Psoas muscle (tissue), 8 donors: Measurements from ENCODE around the gene MAPKAP1. TPM values are rescaled to one million over a fixed set of nuclear protein-coding genes. Genes with fewer than 3 reads are reported as not detected.
A peak's percentile ranks its signal among the peaks of the same experiment; 100 is the strongest.

Source experiments
- ATAC-seq, 4 donors: fragments of 200-7000 bp; cut with Tn5 transposase; one replicate each; pipeline ENCODE4 v1.9.1; 2020; ENCODE audit warnings: moderate library complexity in 3 of 4, mild to moderate bottlenecking in 2 of 4
- DNase-seq, 2 donors: peaks; one replicate each; pipeline ENCODE4 v3.0.0-alpha.2; 2020
- H3K27ac ChIP-seq: fragments of 200-600 bp; one replicate; pipeline ENCODE4 v1.8.0; 2022
- H3K27me3 ChIP-seq, 3 donors: fragments of 200-600 bp in 1 of 3; one replicate each; pipeline versions ENCODE4 v1.6.1 to v1.8.0; 2013 to 2022; ENCODE audit warnings: low read length in 2 of 3, mild to moderate bottlenecking in 2 of 3, moderate library complexity in 1 of 3; ENCODE audit not compliant: insufficient read depth in 3 of 3
- H3K36me3 ChIP-seq, 2 donors: fragments of 200-600 bp in 1 of 2; one replicate each; pipeline versions ENCODE4 v1.6.1 to v1.8.0; 2013 to 2022; ENCODE audit warnings: low read depth in 1 of 2, mild to moderate bottlenecking in 1 of 2, moderate library complexity in 1 of 2; ENCODE audit not compliant: insufficient read depth in 1 of 2
- H3K4me1 ChIP-seq: fragments of 200-600 bp; one replicate; pipeline ENCODE4 v1.8.0; 2022
- H3K4me3 ChIP-seq: fragments of 200-600 bp; one replicate; pipeline ENCODE4 v1.8.0; 2022; ENCODE audit warnings: mild to moderate bottlenecking
- H3K9me3 ChIP-seq: fragments of 200-600 bp; one replicate; pipeline ENCODE4 v1.8.0; 2022
- CTCF ChIP-seq: fragments of 200-600 bp; IDR thresholded peaks from one replicate; pipeline ENCODE4 v1.8.0; 2022; ENCODE audit warnings: antibody characterized with exemption
- WGBS, 3 donors: extraction: QIAGEN DNeasy Blood & Tissue Kit; methylation state at CpG; one replicate each; pipeline versions ENCODE4 v1.1.6 to v1.1.7; 2013; 5-methylcytosine and 5-hydroxymethylcytosine counted together
- intact Hi-C, 2 donors: fragments of 100-400 bp; cut with DNase I; formaldehyde crosslinking; loops; one replicate each; pipeline versions ENCODE4 v1.11.0 to v1.14.2; 2022
- polyA plus RNA-seq, 3 donors: library from polyadenylated mRNA; stranded (reverse); fragments of 200-250 nt; gene quantifications; one replicate each; pipeline ENCODE4 v1.2.3, GENCODE V29; 2013
- total RNA-seq, 4 donors: library from RNA; stranded (reverse); fragmentation: NEBNext Ultra II Directional in 2 of 4; extraction: Animal tissue kit (Norgen Biotek cat#: 25700) in 2 of 4; gene quantifications; one replicate each; pipeline versions ENCODE4 v1.2.1 to v1.2.4, GENCODE V29; 2021 to 2023
- donor health status: healthy with polysubstance abuse.
- donor health status: DM: no; HTN: no; CAD: no; lungs with moderate emphysema.
- donor health status: Bipolar disorder and iron deficiency.
- donor health status: healthy.
- donor health status: DM: yes; HTN: yes; CAD: no.
- donor health status: DM: no; HTN: no; CAD: no.
- donor health status: DM: no; HTN: no; CAD: no.
- donor health status: DM: yes; HTN: yes; CAD: no.

The MAPKAP1 gene
- total and polyA plus RNA-seq, 7 donors: 64.2 to 124 (median 90.4) TPM

DNA sequence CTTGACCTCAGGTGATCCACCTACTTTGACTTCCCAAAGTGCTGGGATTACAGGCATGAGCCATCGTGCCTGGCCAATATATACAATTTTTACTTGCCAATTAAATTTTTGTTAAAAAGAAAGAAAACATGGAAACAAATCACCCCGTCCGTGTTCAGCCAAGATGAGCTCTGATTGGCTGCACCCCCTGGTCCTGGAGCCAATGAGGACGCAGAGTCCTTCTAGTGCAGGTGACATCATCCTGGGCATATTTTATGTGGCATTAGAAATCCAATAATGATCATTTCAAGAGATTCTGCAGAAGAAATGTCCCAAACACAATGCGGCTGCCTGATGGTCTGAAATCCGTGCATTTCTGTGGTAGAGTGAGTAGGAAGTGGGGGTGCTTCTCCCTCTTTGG is 285.8 kb downstream of the MAPKAP1 start:
- H3K36me3 ChIP-seq: no peaks in the 10 kb centered on the region
- no peak for TF ChIP-seq CTCF
- H3K9me3 ChIP-seq: no peaks in the 10 kb centered on the region
- WGBS, 3 donors: 80 to 88% (median 83%) methylated on average over 6 of the region's 6 CpGs
- DNase-seq (no peak), ATAC-seq (no peak)
- H3K27me3 ChIP-seq: no peaks in the 10 kb centered on the region
- intact Hi-C loops: no loop called here
- H3K4me3 ChIP-seq: no peak overlapping the region
- H3K4me1 ChIP-seq: no peaks in the 10 kb centered on the region
- H3K27ac ChIP-seq: no peak overlapping the region

DNA sequence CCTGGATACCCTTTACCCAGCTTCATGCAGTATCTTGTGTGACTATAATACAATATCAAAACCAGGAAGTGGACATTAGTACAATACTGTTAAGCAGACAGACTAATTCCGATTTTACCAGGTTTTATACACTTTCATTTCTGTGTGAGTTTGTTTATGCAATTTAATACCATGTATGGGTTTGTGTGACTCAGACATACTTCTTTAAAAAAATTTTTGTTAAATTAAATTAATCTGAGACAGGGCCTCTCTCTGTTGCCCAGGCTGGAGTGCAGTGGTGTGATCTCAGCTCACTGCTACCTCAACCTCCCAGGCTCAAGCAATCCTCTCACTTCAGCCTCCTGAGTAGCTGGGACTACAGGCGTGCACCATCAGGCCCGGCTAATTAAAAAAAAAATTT is 288.6 kb downstream of the MAPKAP1 start:
- no peak overlapping the region for H3K27ac ChIP-seq
- H3K27me3 ChIP-seq: no peaks in the 10 kb centered on the region
- H3K4me1 ChIP-seq: no peaks in the 10 kb centered on the region
- ATAC-seq: no peak
- no peak for TF ChIP-seq CTCF
- WGBS, 3 donors: 89 to 90% (median 89%) methylated on average over 3 of the region's 3 CpGs
- no peaks in the 10 kb centered on the region for H3K9me3 ChIP-seq
- H3K36me3 ChIP-seq: no peaks in the 10 kb centered on the region
- no peak overlapping the region for H3K4me3 ChIP-seq
- intact Hi-C loops: no loop called here
- no peak for DNase-seq

DNA sequence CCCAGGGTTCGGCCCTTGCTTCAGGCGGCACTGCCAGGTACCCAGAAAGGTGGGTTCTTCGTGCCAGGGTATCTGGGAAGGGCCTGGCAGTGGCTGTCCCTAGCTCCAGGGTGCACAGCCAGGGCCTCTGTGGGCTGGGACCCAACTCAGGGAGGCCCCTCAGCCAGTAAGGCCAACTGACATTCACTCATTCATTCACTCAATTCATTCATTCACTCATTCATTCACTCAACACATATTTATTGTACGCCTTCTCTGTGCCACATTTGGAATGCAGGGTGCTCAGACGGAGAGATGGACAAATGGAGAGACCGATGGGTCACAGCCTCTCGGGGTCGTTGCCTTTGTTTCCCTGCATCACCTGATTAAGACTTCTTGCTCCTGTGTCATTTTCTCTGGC is 290.5 kb downstream of the MAPKAP1 start:
- ATAC-seq (no peak), DNase-seq (no peak)
- intact Hi-C loops: no loop called here
- TF ChIP-seq CTCF: no peak
- no peak overlapping the region for H3K27ac ChIP-seq
- no peaks in the 10 kb centered on the region for H3K36me3 ChIP-seq
- H3K4me1 ChIP-seq: no peaks in the 10 kb centered on the region
- no peak overlapping the region for H3K4me3 ChIP-seq
- 95 to 98% (median 95%) methylated on average over 8 of the region's 8 CpGs for WGBS, 3 donors
- H3K9me3 ChIP-seq: no peaks in the 10 kb centered on the region
- no peaks in the 10 kb centered on the region for H3K27me3 ChIP-seq

DNA sequence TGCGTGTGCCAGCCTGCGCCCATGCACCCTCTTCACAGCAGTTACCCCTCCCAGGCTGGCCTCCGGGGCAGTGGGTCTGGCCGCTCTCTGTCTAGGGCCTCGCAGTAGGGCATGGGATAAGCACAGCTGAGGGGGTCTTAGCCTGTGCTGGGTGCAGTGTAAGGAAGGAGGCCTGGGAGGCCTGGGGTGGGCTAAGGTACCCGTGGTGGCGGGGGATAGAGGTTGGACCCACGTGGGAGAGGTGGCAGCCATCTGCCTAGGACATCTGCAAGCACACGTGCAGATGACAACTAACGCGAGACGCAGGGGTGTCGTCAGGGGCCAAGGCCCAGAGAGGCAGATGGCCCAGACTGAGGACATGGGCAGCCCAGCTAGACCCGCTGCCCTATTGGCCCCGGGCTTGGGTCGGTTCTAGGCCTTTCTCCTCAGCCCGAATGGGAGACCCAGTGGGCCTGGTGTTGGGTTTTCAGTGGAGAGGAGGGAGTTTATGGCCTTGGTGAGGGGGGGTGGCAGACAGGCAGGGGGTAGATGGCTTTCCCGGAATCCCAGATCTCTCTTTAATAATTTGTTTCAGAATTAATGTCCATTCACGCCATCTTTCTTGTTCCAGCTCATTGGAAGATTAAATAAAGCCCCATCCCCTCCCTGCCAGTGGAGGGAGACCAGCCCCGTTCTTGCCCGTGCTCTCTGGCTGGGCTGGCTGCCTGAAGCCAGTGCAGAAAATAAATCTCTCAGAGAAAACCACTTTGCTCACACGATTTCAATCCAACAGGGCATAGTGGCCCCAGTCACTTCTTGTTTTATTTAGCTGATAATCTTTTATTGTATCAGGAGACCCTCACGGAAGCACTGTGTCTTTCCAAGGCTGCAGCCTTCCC is 291.2 kb downstream of the MAPKAP1 start:
- no peak for TF ChIP-seq CTCF
- H3K4me1 ChIP-seq: no peaks in the 10 kb centered on the region
- no peaks in the 10 kb centered on the region for H3K9me3 ChIP-seq
- no peaks in the 10 kb centered on the region for H3K36me3 ChIP-seq
- WGBS, 3 donors: 84 to 86% (median 85%) methylated on average over 23 of the region's 23 CpGs
- no peak overlapping the region for H3K4me3 ChIP-seq
- ATAC-seq (no peak), DNase-seq (peak in 1 of 2 donors; percentile 26)
- H3K27ac ChIP-seq: no peak overlapping the region
- intact Hi-C loops: no loop called here
- no peaks in the 10 kb centered on the region for H3K27me3 ChIP-seq
